Loucy (cell line): ENCODE results near the gene CHRND.

Source experiments
- H2AFZ ChIP-seq: fragments of 200-600 bp; sonication (generic); 2 replicates; pipeline ENCODE4 v1.6.0; 2016; ENCODE audit warnings: antibody characterized with exemption, mild to moderate bottlenecking, low read length, moderate library complexity
- H3F3A ChIP-seq: fragments of 200-600 bp; 2 replicates; pipeline ENCODE4 v1.6.0; 2016; ENCODE audit warnings: antibody characterized with exemption, low read depth, mild to moderate bottlenecking
- H3K27me3 ChIP-seq: fragments of 200-600 bp; sonication (generic); 2 replicates; pipeline ENCODE4 v1.6.1; 2014; ENCODE audit warnings: low read length, mild to moderate bottlenecking; ENCODE audit not compliant: insufficient read depth, poor library complexity, severe bottlenecking
- H3K36me3 ChIP-seq: fragments of 200-600 bp; sonication (generic); 2 replicates; pipeline ENCODE4 v1.6.1; 2016; ENCODE audit warnings: low read length; ENCODE audit not compliant: insufficient read depth
- H3K4me1 ChIP-seq: fragments of 200-600 bp; sonication (generic); 2 replicates; pipeline ENCODE4 v1.5.1; 2014; ENCODE audit warnings: low read length, mild to moderate bottlenecking; ENCODE audit not compliant: insufficient read depth, poor library complexity, severe bottlenecking
- H3K4me2 ChIP-seq: fragments of 200-600 bp; sonication (generic); 2 replicates; pipeline ENCODE4 v1.6.0; 2014; ENCODE audit warnings: antibody characterized with exemption, low read length, low read depth, mild to moderate bottlenecking; ENCODE audit not compliant: poor library complexity, severe bottlenecking
- H3K4me3 ChIP-seq: fragments of 200-600 bp; sonication (generic); 2 replicates; pipeline ENCODE4 v1.5.1; 2014; ENCODE audit warnings: low read length, mild to moderate bottlenecking, mixed read lengths; ENCODE audit not compliant: poor library complexity, severe bottlenecking
- H3K79me2 ChIP-seq: fragments of 200-600 bp; sonication (generic); 2 replicates; pipeline ENCODE4 v1.6.1; 2014; ENCODE audit warnings: low read length; ENCODE audit not compliant: insufficient read depth
- H3K9ac ChIP-seq: fragments of 200-600 bp; sonication (generic); 2 replicates; pipeline ENCODE4 v1.6.0; 2014; ENCODE audit warnings: mild to moderate bottlenecking, low read depth, low read length, moderate library complexity; ENCODE audit not compliant: poor library complexity, severe bottlenecking
- H3K9me2 ChIP-seq: fragments of 200-600 bp; sonication (generic); replicated peaks from 2 replicates; pipeline ENCODE4 v1.6.1; 2016; ENCODE audit warnings: low read depth, low read length, mixed read lengths
- H3K9me3 ChIP-seq: fragments of 200-600 bp; sonication (generic); 2 replicates; pipeline ENCODE4 v1.6.1; 2014; ENCODE audit warnings: mild to moderate bottlenecking, antibody characterized with exemption, low read length, low read depth; ENCODE audit not compliant: insufficient read depth
- H4K20me1 ChIP-seq: fragments of 200-600 bp; sonication (generic); 2 replicates; pipeline ENCODE4 v1.6.0; 2014; ENCODE audit warnings: antibody characterized with exemption, low read length, mild to moderate bottlenecking; ENCODE audit not compliant: insufficient read depth, poor library complexity, severe bottlenecking
- EZH2phosphoT487 ChIP-seq: fragments of 200-600 bp; IDR thresholded peaks from 2 replicates; pipeline ENCODE4 v1.6.1; 2018; ENCODE audit warnings: antibody characterized with exemption, mild to moderate bottlenecking, moderate library complexity, borderline replicate concordance
- TF ChIP-seq, protein P1 (sequence below): fragments of 200-600 bp; sonication (generic); conservative IDR thresholded peaks from 2 replicates; pipeline ENCODE4 v1.5.1; 2014; ENCODE audit warnings: mild to moderate bottlenecking, antibody characterized with exemption, low read length

CHRND gene

DNA sequence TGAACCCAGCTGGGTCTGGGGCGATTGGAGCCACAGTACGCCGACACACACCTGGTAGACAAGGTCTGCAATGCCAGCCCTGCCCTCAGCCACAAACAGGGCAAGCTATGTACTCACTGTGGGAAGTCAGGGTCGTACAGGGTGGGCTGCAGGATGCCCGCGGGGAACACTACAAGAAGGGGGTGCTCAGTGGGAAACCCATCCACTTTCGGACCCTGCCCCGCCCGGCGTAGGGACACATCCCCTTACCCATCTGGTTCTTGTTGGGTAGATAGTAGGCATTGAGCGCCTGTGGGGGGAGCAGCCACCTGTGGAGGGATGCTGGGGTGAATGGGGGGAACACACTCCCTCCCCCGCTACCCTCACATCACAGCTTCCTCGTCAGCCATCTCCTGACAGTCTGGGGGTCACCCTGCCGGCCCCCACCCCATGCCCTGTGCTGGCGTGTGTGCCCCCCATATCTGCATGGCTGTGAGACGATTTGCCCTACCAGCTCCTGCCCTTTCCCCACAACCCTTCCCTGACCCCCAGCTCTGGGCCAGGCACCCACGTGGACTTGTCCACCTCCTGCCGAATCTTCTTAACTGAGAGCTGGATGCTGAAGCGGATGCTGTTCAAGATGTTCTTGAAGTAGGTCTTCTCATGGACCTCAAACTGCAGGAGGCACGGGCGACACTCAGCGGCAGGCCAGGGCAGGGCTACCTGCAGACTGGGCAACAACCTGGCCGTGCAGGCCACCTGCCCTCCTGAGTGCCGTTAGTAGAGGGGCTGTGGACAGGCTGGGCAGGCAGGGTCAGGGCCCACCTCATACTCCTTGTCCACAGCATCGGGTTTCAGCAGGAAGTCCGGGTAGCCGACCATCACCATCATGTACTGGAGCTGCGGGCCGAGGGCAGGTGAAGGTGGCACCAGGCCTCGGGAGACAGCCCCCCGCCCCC lies 43.4 kb upstream of the CHRND start:
- no peaks in the 10 kb centered on the region for H3K4me1 ChIP-seq
- TF ChIP-seq, protein P1, sequence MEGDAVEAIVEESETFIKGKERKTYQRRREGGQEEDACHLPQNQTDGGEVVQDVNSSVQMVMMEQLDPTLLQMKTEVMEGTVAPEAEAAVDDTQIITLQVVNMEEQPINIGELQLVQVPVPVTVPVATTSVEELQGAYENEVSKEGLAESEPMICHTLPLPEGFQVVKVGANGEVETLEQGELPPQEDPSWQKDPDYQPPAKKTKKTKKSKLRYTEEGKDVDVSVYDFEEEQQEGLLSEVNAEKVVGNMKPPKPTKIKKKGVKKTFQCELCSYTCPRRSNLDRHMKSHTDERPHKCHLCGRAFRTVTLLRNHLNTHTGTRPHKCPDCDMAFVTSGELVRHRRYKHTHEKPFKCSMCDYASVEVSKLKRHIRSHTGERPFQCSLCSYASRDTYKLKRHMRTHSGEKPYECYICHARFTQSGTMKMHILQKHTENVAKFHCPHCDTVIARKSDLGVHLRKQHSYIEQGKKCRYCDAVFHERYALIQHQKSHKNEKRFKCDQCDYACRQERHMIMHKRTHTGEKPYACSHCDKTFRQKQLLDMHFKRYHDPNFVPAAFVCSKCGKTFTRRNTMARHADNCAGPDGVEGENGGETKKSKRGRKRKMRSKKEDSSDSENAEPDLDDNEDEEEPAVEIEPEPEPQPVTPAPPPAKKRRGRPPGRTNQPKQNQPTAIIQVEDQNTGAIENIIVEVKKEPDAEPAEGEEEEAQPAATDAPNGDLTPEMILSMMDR = no peak
- TF ChIP-seq EZH2phosphoT487 = no peak
- H3K9me3 ChIP-seq = no peaks in the 10 kb centered on the region
- H3K9ac ChIP-seq = no peak overlapping the region
- no peaks in the 10 kb centered on the region for H4K20me1 ChIP-seq
- no peak overlapping the region for H3K4me2 ChIP-seq
- H3F3A ChIP-seq = no peaks in the 10 kb centered on the region
- H3K9me2 ChIP-seq = no peaks in the 10 kb centered on the region
- H3K4me3 ChIP-seq = no peak overlapping the region
- no peak overlapping the region for H2AFZ ChIP-seq
- no peaks in the 10 kb centered on the region for H3K79me2 ChIP-seq
- H3K36me3 ChIP-seq = no peaks in the 10 kb centered on the region
- H3K27me3 ChIP-seq = peaks cover 5% of the 10 kb centered on the region

DNA sequence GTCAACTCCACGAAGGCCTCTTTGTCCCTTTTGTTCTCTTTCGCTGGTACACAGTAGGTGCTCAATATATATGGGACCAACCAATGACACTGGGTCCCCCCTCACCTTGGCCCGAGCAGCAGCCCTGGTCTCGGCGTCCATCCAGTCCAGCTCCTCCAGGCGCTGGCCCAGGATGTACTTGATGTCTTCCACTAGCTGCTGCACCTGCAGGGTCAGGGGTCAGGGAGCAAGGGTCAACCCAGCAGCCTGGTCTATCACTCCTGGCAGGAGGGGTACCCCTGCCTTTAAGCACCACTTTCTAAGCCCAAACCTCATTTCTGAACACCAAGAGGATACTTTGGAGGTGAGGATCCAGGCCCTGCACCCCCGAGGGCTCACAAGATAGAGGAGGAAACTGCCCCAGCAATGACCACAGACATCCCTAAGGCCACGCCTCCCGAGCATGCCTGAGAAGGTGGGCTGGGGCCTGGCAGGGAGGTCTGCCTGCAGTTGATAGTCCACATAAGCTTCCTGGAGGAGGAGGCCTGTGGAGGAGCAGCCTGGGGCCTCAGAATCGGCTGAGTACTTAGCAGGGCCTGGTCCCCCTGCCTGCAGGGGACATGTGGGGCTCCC lies 42.5 kb upstream of the CHRND start:
- no peaks in the 10 kb centered on the region for H4K20me1 ChIP-seq
- peaks cover 10% of the 10 kb centered on the region for H3K27me3 ChIP-seq
- no peak overlapping the region for H3K9ac ChIP-seq
- no peaks in the 10 kb centered on the region for H3K9me3 ChIP-seq
- H3K36me3 ChIP-seq = no peaks in the 10 kb centered on the region
- H3K4me1 ChIP-seq = no peaks in the 10 kb centered on the region
- TF ChIP-seq, protein P1 = no peak
- no peak for TF ChIP-seq EZH2phosphoT487
- no peak overlapping the region for H3K4me3 ChIP-seq
- no peak overlapping the region for H2AFZ ChIP-seq
- no peak overlapping the region for H3K4me2 ChIP-seq
- no peaks in the 10 kb centered on the region for H3K9me2 ChIP-seq
- H3K79me2 ChIP-seq = no peaks in the 10 kb centered on the region
- no peaks in the 10 kb centered on the region for H3F3A ChIP-seq

DNA sequence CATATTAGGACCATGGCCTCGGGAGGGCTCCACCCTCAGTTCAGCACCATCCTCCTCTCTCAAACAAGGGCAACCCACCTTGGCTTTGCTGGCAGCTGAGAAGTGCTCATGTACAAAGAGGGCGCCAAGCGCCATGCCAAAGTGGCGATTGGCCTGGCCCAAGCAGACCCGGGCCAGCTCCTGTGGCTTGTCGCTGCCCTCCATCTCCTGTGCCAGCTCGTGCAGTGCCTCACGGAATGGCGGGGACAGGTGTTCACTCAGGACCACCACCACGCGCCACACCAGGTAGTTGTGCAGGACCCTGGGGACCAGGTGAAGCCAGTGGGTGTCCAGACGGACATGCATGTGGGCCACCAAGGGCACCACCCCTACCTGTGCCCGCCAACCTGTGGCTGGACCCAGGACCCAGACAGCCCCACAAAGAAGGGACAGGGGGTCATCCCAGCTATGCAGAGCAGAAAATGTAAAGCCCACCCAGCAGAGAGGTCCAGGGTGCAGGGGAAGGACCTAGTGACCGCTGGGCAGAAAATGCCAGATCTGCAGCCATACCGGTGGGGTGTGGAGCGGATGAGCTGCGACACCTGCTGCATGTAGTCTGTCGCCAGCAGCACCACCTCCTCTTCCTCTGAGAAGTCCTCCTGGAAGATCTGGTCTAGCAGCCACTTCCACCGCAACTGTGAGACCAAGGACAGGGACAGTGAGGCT lies 41.9 kb upstream of the CHRND start:
- H3K36me3 ChIP-seq = no peaks in the 10 kb centered on the region
- TF ChIP-seq, protein P1 = no peak
- no peak for TF ChIP-seq EZH2phosphoT487
- peaks cover 10% of the 10 kb centered on the region for H3K27me3 ChIP-seq
- H3F3A ChIP-seq = no peaks in the 10 kb centered on the region
- no peak overlapping the region for H3K9ac ChIP-seq
- H2AFZ ChIP-seq = no peak overlapping the region
- H3K9me3 ChIP-seq = no peaks in the 10 kb centered on the region
- H3K4me1 ChIP-seq = no peaks in the 10 kb centered on the region
- H3K4me3 ChIP-seq = no peak overlapping the region
- no peak overlapping the region for H3K4me2 ChIP-seq
- no peaks in the 10 kb centered on the region for H4K20me1 ChIP-seq
- H3K79me2 ChIP-seq = no peaks in the 10 kb centered on the region
- H3K9me2 ChIP-seq = no peaks in the 10 kb centered on the region
